HCT116 (cell line): ENCODE data around the gene HDLBP. TPM values are rescaled to one million over a fixed set of nuclear protein-coding genes. Genes with fewer than 3 reads are reported as not detected.

Experiments
- ATAC-seq: fragments of 200-7000 bp; cut with Tn5 transposase; 2 replicates; pipeline ENCODE4 v1.9.1; 2020; ENCODE audit warnings: mild to moderate bottlenecking, moderate library complexity
- BruUV-seq: library from RNA; stranded (reverse); fragments of 400-500 nt; replicated peaks from 2 replicates; lab custom pipeline; 2021; lab: Mats Ljungman, UMichigan
- CTCF ChIA-PET: fragments of 300-600 bp; sonication (Branson Sonifier 250); formaldehyde crosslinking; loops from one replicate; lab custom pipeline; 2021; ENCODE audit warnings: antibody characterized with exemption; lab: Charles Lee
- POLR2A ChIA-PET: fragments of 300-600, 350-600 bp; sonication (Branson Sonifier 250); formaldehyde crosslinking; loops from one replicate; lab custom pipeline; 2021; ENCODE audit warnings: antibody characterized with exemption; lab: Charles Lee
- RAD21 ChIA-PET, 2 experiments: fragments of 300-600 bp; sonication (Branson Sonifier 250); formaldehyde crosslinking; loops; one replicate each; lab custom pipeline; 2023; ENCODE audit warnings: low total read pairs in 2 of 2; ENCODE audit not compliant: uncharacterized antibody in 2 of 2, unreplicated experiment in 2 of 2, low non-redundant PET in 1 of 2; lab: Charles Lee
- DNase-seq: peaks from one replicate; pipeline ENCODE4 v3.0.0-alpha.2; 2010; ENCODE audit warnings: low read depth, low spot score
- H2AFZ ChIP-seq: fragments of 200-600 bp; shearing (Covaris generic), sonication (generic); 2 replicates; pipeline ENCODE4 v1.6.1; 2017; ENCODE audit warnings: low read depth, mixed run types, mixed read lengths, antibody characterized with exemption, low read length; ENCODE audit not compliant: poor library complexity, severe bottlenecking
- H3K27ac ChIP-seq: 2 replicates; pipeline ENCODE4 v1.5.1; 2012; ENCODE audit warnings: low read depth, low read length
- H3K27me3 ChIP-seq: fragments of 200-600 bp; sonication (generic); 2 replicates; pipeline ENCODE4 v1.6.1; 2016; ENCODE audit warnings: mixed run types, low read length, mixed read lengths; ENCODE audit not compliant: insufficient read depth
- H3K36me3 ChIP-seq, 2 experiments: fragments of 200-500 bp in 1 of 2; fragments of 200-600 bp in 1 of 2; sonication (Bioruptor generic) in 1 of 2; sonication (generic) in 1 of 2; 2 replicates each; pipeline versions ENCODE4 v1.5.1 to v1.6.1; 2014 to 2016; ENCODE audit warnings: low read length in 2 of 2, inconsistent platforms in 1 of 2, mixed read lengths in 1 of 2, mixed run types in 1 of 2; ENCODE audit not compliant: insufficient read depth in 2 of 2, control insufficient read depth in 1 of 2
- H3K4me1 ChIP-seq, 2 experiments: fragments of 200-600 bp in 1 of 2; sonication (generic) in 1 of 2; 2 replicates each; pipeline versions ENCODE4 v1.5.1 to v1.6.1; 2012 to 2017; ENCODE audit warnings: low read length in 2 of 2, inconsistent platforms in 1 of 2, mild to moderate bottlenecking in 1 of 2, mixed read lengths in 1 of 2, mixed run types in 1 of 2, moderate library complexity in 1 of 2; ENCODE audit not compliant: insufficient read depth in 2 of 2, control insufficient read depth in 1 of 2
- H3K4me2 ChIP-seq: fragments of 200-600 bp; sonication (generic); 2 replicates; pipeline ENCODE4 v1.6.1; 2017; ENCODE audit warnings: mixed run types, low read length, mixed read lengths
- H3K4me3 ChIP-seq, 2 experiments: fragments of 200-600 bp in 1 of 2; sonication (generic) in 1 of 2; replicated peaks in 1 of 2; 2 replicates each; pipeline ENCODE4 v1.5.1; 2011 to 2016; ENCODE audit warnings: low read length in 2 of 2, control low read depth in 1 of 2, low read depth in 1 of 2, mild to moderate bottlenecking in 1 of 2, mixed read lengths in 1 of 2, mixed run types in 1 of 2
- H3K79me2 ChIP-seq: fragments of 200-600 bp; sonication (generic); 2 replicates; pipeline ENCODE4 v1.6.1; 2017; ENCODE audit warnings: mild to moderate bottlenecking, mixed run types, low read length, moderate library complexity, mixed read lengths; ENCODE audit not compliant: insufficient read depth
- H3K9ac ChIP-seq: fragments of 200-600 bp; sonication (generic); 2 replicates; pipeline ENCODE4 v1.6.1; 2016; ENCODE audit warnings: low read length, mixed read lengths
- H3K9me2 ChIP-seq: fragments of 200-600 bp; sonication (generic), shearing (Covaris generic); 2 replicates; pipeline ENCODE4 v1.6.1; 2017; ENCODE audit warnings: mixed run types, mild to moderate bottlenecking, moderate library complexity; ENCODE audit not compliant: insufficient read depth
- H3K9me3 ChIP-seq, 2 experiments: fragments of 200-500 bp in 1 of 2; fragments of 200-600 bp in 1 of 2; sonication (Bioruptor generic) in 1 of 2; sonication (generic) in 1 of 2; 2 replicates each; pipeline ENCODE4 v1.6.1; 2014 to 2017; ENCODE audit warnings: low read length in 2 of 2, mixed read lengths in 2 of 2, inconsistent platforms in 1 of 2, low read depth in 1 of 2, mild to moderate bottlenecking in 1 of 2, mixed run types in 1 of 2, moderate library complexity in 1 of 2; ENCODE audit not compliant: control insufficient read depth in 1 of 2, insufficient read depth in 1 of 2
- H4K20me1 ChIP-seq: fragments of 200-600 bp; sonication (generic), shearing (Covaris generic); 2 replicates; pipeline ENCODE4 v1.6.1; 2017; ENCODE audit warnings: mixed run types, mild to moderate bottlenecking, moderate library complexity; ENCODE audit not compliant: insufficient read depth
- ATF3 ChIP-seq: IDR thresholded peaks from 2 replicates; pipeline ENCODE4 v1.6.1; 2012
- CBX3 ChIP-seq: IDR thresholded peaks from 2 replicates; pipeline ENCODE4 v1.6.1; 2012; ENCODE audit warnings: low read depth
- CEBPB ChIP-seq: IDR thresholded peaks from 2 replicates; pipeline ENCODE4 v1.6.1; 2012; ENCODE audit warnings: low read depth
- CTCF ChIP-seq, 3 experiments: fragments of 200-600 bp in 1 of 3; sonication (generic) in 1 of 3; IDR thresholded peaks in 2 of 3; conservative IDR thresholded peaks in 1 of 3; 2 replicates each; pipeline ENCODE4 v1.5.1; 2012 to 2017; ENCODE audit warnings: low read depth in 2 of 3, low read length in 2 of 3, antibody characterized with exemption in 1 of 3, borderline replicate concordance in 1 of 3, control low read depth in 1 of 3, mild to moderate bottlenecking in 1 of 3, mixed read lengths in 1 of 3, mixed run types in 1 of 3, moderate library complexity in 1 of 3; ENCODE audit not compliant: insufficient read depth in 1 of 3
- EGR1 ChIP-seq: IDR thresholded peaks from 2 replicates; pipeline ENCODE4 v1.6.1; 2012; ENCODE audit warnings: low read depth
- ELF1 ChIP-seq: IDR thresholded peaks from 2 replicates; pipeline ENCODE4 v1.6.1; 2012; ENCODE audit warnings: low read depth, borderline replicate concordance
- EZH2 ChIP-seq: fragments of 200-600 bp; sonication (generic); IDR thresholded peaks from 2 replicates; pipeline ENCODE4 v1.6.1; 2017; ENCODE audit warnings: antibody characterized with exemption, mixed run types
- EZH2phosphoT487 ChIP-seq: fragments of 200-600 bp; IDR thresholded peaks from 2 replicates; pipeline ENCODE4 v1.6.1; 2018; ENCODE audit warnings: antibody characterized with exemption, borderline replicate concordance
- FOSL1 ChIP-seq: IDR thresholded peaks from 2 replicates; pipeline ENCODE4 v1.6.1; 2012; ENCODE audit warnings: low read depth
- JUND ChIP-seq: IDR thresholded peaks from 2 replicates; pipeline ENCODE4 v1.6.1; 2012
- POLR2A ChIP-seq: IDR thresholded peaks from 2 replicates; pipeline ENCODE4 v1.7.0; 2011; ENCODE audit warnings: borderline replicate concordance; ENCODE audit not compliant: insufficient read depth, insufficient read length; ENCODE audit errors: extremely low read depth
- POLR2AphosphoS5 ChIP-seq: IDR thresholded peaks from 2 replicates; pipeline ENCODE4 v1.6.1; 2011; ENCODE audit warnings: mild to moderate bottlenecking, low read depth, low read length, moderate library complexity
- YY1 ChIP-seq: IDR thresholded peaks from 2 replicates; pipeline ENCODE4 v1.6.1; 2011; ENCODE audit warnings: low read length, low read depth, moderate library complexity, mild to moderate bottlenecking; ENCODE audit not compliant: insufficient replicate concordance; ENCODE audit errors: extremely low read depth
- ZBTB33 ChIP-seq: IDR thresholded peaks from 2 replicates; pipeline ENCODE4 v1.6.1; 2011; ENCODE audit warnings: mild to moderate bottlenecking, low read length, moderate library complexity; ENCODE audit not compliant: insufficient replicate concordance; ENCODE audit errors: extremely low read depth
- ZFX ChIP-seq: fragments of 450-650 bp; IDR thresholded peaks from 2 replicates; pipeline ENCODE4 v1.6.1; 2017
- ZNF274 ChIP-seq: fragments of 200-500 bp; sonication (Bioruptor generic); IDR thresholded peaks from 2 replicates; pipeline ENCODE4 v1.6.1; 2014; ENCODE audit warnings: mild to moderate bottlenecking, low read depth, low read length, inconsistent platforms
- intact Hi-C: fragments of 100-400 bp; cut with micrococcal nuclease; formaldehyde crosslinking; loops from 2 replicates; pipeline ENCODE4 v1.10.0; 2022
- total RNA-seq: library from RNA; stranded (reverse); gene quantifications from one replicate; pipeline ENCODE4 v1.2.1, GENCODE V29; 2021; ENCODE audit not compliant: unreplicated experiment

HDLBP gene
- total RNA-seq, 1 experiment from 2014 or later, result 462 TPM

- H3K9me2 ChIP-seq, result no peaks in the 10 kb centered on the region
- H3K36me3 ChIP-seq, result peaks cover 17 to 18% of the 10 kb centered on the region in 2 experiments; a peak in 3 of 4 replicates
- H3K9ac ChIP-seq, result no peak overlapping the region
- ChIA-PET RAD21 (interaction anchor here in 1 of 2 experiments (0.6 kb wide), 1 partner anchor 352 kb away, joined by 6 read pairs; no protein-coding TSS in a partner anchor), POLR2A (no interaction called here), CTCF (no interaction called here)
- no peaks in the 10 kb centered on the region for H3K79me2 ChIP-seq
- H3K4me3 ChIP-seq, result no peak overlapping the region
- ATAC-seq (peak; percentile 43), DNase-seq (no peak)
- H3K4me2 ChIP-seq, result peak overlapping the region; percentile 40
- intact Hi-C loops, result no loop called here
- TF ChIP-seq ATF3 (no peak), CBX3 (no peak), EZH2phosphoT487 (no peak), FOSL1 (no peak), ELF1 (no peak), CEBPB (no peak), JUND (no peak), EGR1 (no peak), POLR2A (no peak), CTCF (IDR thresholded peaks at IDR 0.05 in 2 of 3, conservative IDR thresholded peaks at IDR 0.05 in 1 of 3; ENCODE audit: borderline replicate concordance in 1 of 3, insufficient read depth in 1 of 3, low read depth in 2 of 3, low read length in 2 of 3) (no peak), EZH2 (no peak), ZBTB33 (no peak), ZFX (no peak), POLR2AphosphoS5 (no peak), ZNF274 (no peak), YY1 (no peak)
- H3K27ac ChIP-seq, result peak overlapping the region; percentile 26; the same call in 1 of the 2 replicates
- H3K4me1 ChIP-seq, result peaks cover 7 to 11% of the 10 kb centered on the region in 2 experiments; a peak in 3 of 4 replicates
- no peak overlapping the region for H2AFZ ChIP-seq
- H3K9me3 ChIP-seq, result no peaks in the 10 kb centered on the region
- no peaks in the 10 kb centered on the region for H3K27me3 ChIP-seq
- no peaks in the 10 kb centered on the region for H4K20me1 ChIP-seq
- BruUV-seq, result no TSS peak
Observed at GRCh38 chr2:241224018-241224850, 91.2 kb downstream of the HDLBP start.
